H9 (cell line): ENCODE data around the gene FYN. TPM values are rescaled to one million over a fixed set of nuclear protein-coding genes. Genes with fewer than 3 reads are reported as not detected.

Source experiments
- DNase-seq: peaks from one replicate; pipeline ENCODE4 v3.0.0-alpha.2; 2017
- H2AFZ ChIP-seq: one replicate; pipeline ENCODE4 v1.6.1; 2013; ENCODE audit warnings: mild to moderate bottlenecking, low read length, control low read depth, moderate library complexity
- H2AK5ac ChIP-seq: 2 replicates; pipeline ENCODE4 v1.6.1; 2013; ENCODE audit warnings: low read length, control low read depth, mixed read lengths; ENCODE audit not compliant: insufficient read length
- H2BK120ac ChIP-seq: one replicate; pipeline ENCODE4 v1.6.1; 2013; ENCODE audit warnings: low read depth, mild to moderate bottlenecking, low read length, control low read depth, inconsistent platforms; ENCODE audit not compliant: poor library complexity, severe bottlenecking
- H2BK12ac ChIP-seq: 2 replicates; pipeline ENCODE4 v1.6.1; 2013; ENCODE audit warnings: low read length, control low read depth, mixed read lengths, low read depth; ENCODE audit not compliant: insufficient read length
- H2BK15ac ChIP-seq: 2 replicates; pipeline ENCODE4 v1.6.1; 2013; ENCODE audit warnings: low read depth, low read length, control low read depth
- H2BK20ac ChIP-seq: one replicate; pipeline ENCODE4 v1.6.1; 2013; ENCODE audit warnings: low read depth, mild to moderate bottlenecking, low read length, control low read depth, inconsistent platforms; ENCODE audit not compliant: poor library complexity, severe bottlenecking
- H2BK5ac ChIP-seq: 2 replicates; pipeline ENCODE4 v1.6.1; 2013; ENCODE audit warnings: low read length, control low read depth, mixed read lengths; ENCODE audit not compliant: insufficient read length
- H3K14ac ChIP-seq: 2 replicates; pipeline ENCODE4 v1.6.1; 2013; ENCODE audit warnings: low read length, control low read depth; ENCODE audit not compliant: insufficient read depth
- H3K18ac ChIP-seq: 2 replicates; pipeline ENCODE4 v1.6.1; 2013; ENCODE audit warnings: low read depth, mild to moderate bottlenecking, mixed read lengths, low read length, control low read depth; ENCODE audit not compliant: insufficient read length
- H3K23ac ChIP-seq: 2 replicates; pipeline ENCODE4 v1.6.1; 2013; ENCODE audit warnings: low read length, control low read depth, mixed read lengths, low read depth; ENCODE audit not compliant: insufficient read length
- H3K23me2 ChIP-seq: 2 replicates; pipeline ENCODE4 v1.6.1; 2013; ENCODE audit warnings: low read depth, mild to moderate bottlenecking, mixed read lengths, low read length, control low read depth; ENCODE audit not compliant: insufficient read length, poor library complexity, severe bottlenecking
- H3K27ac ChIP-seq: 2 replicates; pipeline ENCODE4 v1.5.1; 2013; ENCODE audit warnings: low read length, control low read depth, mixed read lengths, low read depth; ENCODE audit not compliant: insufficient read length
- H3K27me3 ChIP-seq: 2 replicates; pipeline ENCODE4 v1.6.1; 2013; ENCODE audit warnings: low read length, control low read depth, inconsistent platforms; ENCODE audit not compliant: insufficient read depth
- H3K4ac ChIP-seq: 2 replicates; pipeline ENCODE4 v1.6.1; 2013; ENCODE audit warnings: low read depth, mild to moderate bottlenecking, control low read depth, inconsistent platforms, low read length, moderate library complexity
- H3K4me1 ChIP-seq: 2 replicates; pipeline ENCODE4 v1.6.1; 2013; ENCODE audit warnings: low read length, control low read depth, inconsistent platforms; ENCODE audit not compliant: insufficient read depth
- H3K4me2 ChIP-seq: 2 replicates; pipeline ENCODE4 v1.6.1; 2013; ENCODE audit warnings: low read length, control low read depth, mixed read lengths; ENCODE audit not compliant: insufficient read length, insufficient read depth
- H3K56ac ChIP-seq: 2 replicates; pipeline ENCODE4 v1.6.1; 2013; ENCODE audit warnings: low read depth, mild to moderate bottlenecking, mixed read lengths, low read length, control low read depth; ENCODE audit not compliant: insufficient read length
- H3K79me1 ChIP-seq: 2 replicates; pipeline ENCODE4 v1.6.1; 2013; ENCODE audit warnings: low read depth, mild to moderate bottlenecking, moderate library complexity, low read length, control low read depth, inconsistent platforms; ENCODE audit not compliant: insufficient read depth, poor library complexity, severe bottlenecking
- H3K79me2 ChIP-seq: 2 replicates; pipeline ENCODE4 v1.6.1; 2013; ENCODE audit warnings: low read length, control low read depth, inconsistent platforms; ENCODE audit not compliant: insufficient read depth
- H3K9ac ChIP-seq: 2 replicates; pipeline ENCODE4 v1.6.1; 2013; ENCODE audit warnings: low read length, control low read depth, mixed read lengths; ENCODE audit not compliant: insufficient read length; ENCODE audit errors: extremely low read depth
- H3K9me3 ChIP-seq: one replicate; pipeline ENCODE4 v1.6.1; 2013; ENCODE audit warnings: low read depth, low read length, inconsistent platforms; ENCODE audit not compliant: control insufficient read depth
- H3T11ph ChIP-seq: one replicate; pipeline ENCODE4 v1.6.1; 2013; ENCODE audit warnings: mild to moderate bottlenecking, low read length, control low read depth, inconsistent platforms
- H4K20me1 ChIP-seq: one replicate; pipeline ENCODE4 v1.6.1; 2013; ENCODE audit not compliant: control insufficient read depth, insufficient read length, insufficient read depth
- H4K5ac ChIP-seq: 2 replicates; pipeline ENCODE4 v1.6.1; 2013; ENCODE audit warnings: low read depth, mild to moderate bottlenecking, mixed read lengths, low read length, control low read depth; ENCODE audit not compliant: insufficient read length
- H4K8ac ChIP-seq: replicated peaks from 2 replicates; pipeline ENCODE4 v1.6.1; 2013; ENCODE audit warnings: low read length, control low read depth, mixed read lengths, low read depth; ENCODE audit not compliant: insufficient read length
- H4K91ac ChIP-seq: 2 replicates; pipeline ENCODE4 v1.6.1; 2013; ENCODE audit warnings: low read depth, mild to moderate bottlenecking, moderate library complexity, mixed read lengths, low read length, control low read depth; ENCODE audit not compliant: insufficient read length
- H3K27ac Mint-ChIP-seq, 3 experiments: 2 replicates in 2 of 3; 3 replicates in 1 of 3; pipeline ENCODE4 v1.8.0; 2020 to 2021; ENCODE audit warnings: mixed read lengths in 3 of 3, mild to moderate bottlenecking in 1 of 3, moderate library complexity in 1 of 3
- H3K27me3 Mint-ChIP-seq: 2 replicates; pipeline ENCODE4 v1.8.0; 2021; ENCODE audit warnings: low read depth, mild to moderate bottlenecking, moderate library complexity, mixed read lengths
- H3K36me3 Mint-ChIP-seq, 3 experiments: 2 replicates in 2 of 3; 3 replicates in 1 of 3; pipeline ENCODE4 v1.8.0; 2020 to 2021; ENCODE audit warnings: low read depth in 3 of 3, mixed read lengths in 3 of 3; ENCODE audit not compliant: insufficient read depth in 1 of 3
- H3K4me1 Mint-ChIP-seq, 2 experiments: 2 replicates each; pipeline ENCODE4 v1.8.0; 2020; ENCODE audit warnings: mixed read lengths in 2 of 2
- H3K4me3 Mint-ChIP-seq, 2 experiments: 2 replicates in 1 of 2; 3 replicates in 1 of 2; pipeline ENCODE4 v1.8.0; 2020 to 2021; ENCODE audit warnings: mild to moderate bottlenecking in 2 of 2, mixed read lengths in 2 of 2, moderate library complexity in 1 of 2
- H3K9me3 Mint-ChIP-seq, 2 experiments: 2 replicates in 1 of 2; 3 replicates in 1 of 2; pipeline ENCODE4 v1.8.0; 2020; ENCODE audit warnings: mild to moderate bottlenecking in 2 of 2, mixed read lengths in 2 of 2, moderate library complexity in 1 of 2
- WGBS: extraction: QIAGEN DNeasy Blood & Tissue Kit; methylation state at CpG from one replicate; pipeline ENCODE4 v1.1.7; 2013; ENCODE audit warnings: missing lambda C conversion rate, low lambda C conversion rate, mixed read lengths; ENCODE audit not compliant: insufficient read length; ENCODE audit errors: extremely low coverage; 5-methylcytosine and 5-hydroxymethylcytosine counted together
- total RNA-seq: library from RNA; stranded (reverse); gene quantifications from 2 replicates; pipeline ENCODE4 v1.2.1, GENCODE V29; 2021
- TF ChIP-seq, protein P1 (sequence below): fragments of 200-600 bp; sonication (generic); conservative IDR thresholded peaks from 3 replicates; pipeline ENCODE4 v1.8.0; 2021; ENCODE audit warnings: antibody characterized with exemption, mild to moderate bottlenecking

Gene FYN
- total RNA-seq, 1 experiment from 2014 or later: 64.8 TPM

DNA sequence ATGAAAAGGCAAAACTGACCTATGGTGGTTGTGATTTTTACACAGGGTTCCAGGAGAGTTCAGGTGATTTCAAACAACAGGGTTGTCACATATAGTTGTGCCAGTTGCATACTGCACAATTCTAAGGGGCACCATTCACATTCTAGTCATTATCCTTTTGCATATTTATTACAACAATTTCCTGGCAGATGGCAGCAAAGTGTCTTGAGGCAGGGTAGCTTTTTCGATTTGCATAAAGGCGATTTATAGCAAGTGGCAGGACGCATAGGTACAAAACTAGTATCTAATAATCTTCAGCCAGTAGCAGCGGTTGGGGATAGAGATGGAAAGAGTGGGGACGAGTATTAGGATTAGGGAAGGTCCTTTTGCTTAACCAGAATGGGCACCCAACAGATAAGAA, 221.1 kb downstream of the FYN start:
- Histone ChIP-seq H3K27ac (no peak overlapping the region), H4K91ac (no peak overlapping the region), H3K23ac (no peak overlapping the region), H3K4me1 (no peaks in the 10 kb centered on the region; the same call in 1 of the 2 replicates), H4K5ac (no peak overlapping the region), H2BK120ac (no peak overlapping the region), H2AK5ac (no peak overlapping the region), H3K4ac (no peak overlapping the region), H3K9ac (no peak overlapping the region), H3K27me3 (no peaks in the 10 kb centered on the region), H3K9me3 (no peaks in the 10 kb centered on the region), H2AFZ (no peak overlapping the region), H2BK15ac (no peak overlapping the region), H4K8ac (no peak overlapping the region), H3K79me1 (no peaks in the 10 kb centered on the region), H3K4me2 (no peak overlapping the region), H3K14ac (no peak overlapping the region), H3K18ac (no peak overlapping the region), H3K79me2 (no peaks in the 10 kb centered on the region), H3K23me2 (no peaks in the 10 kb centered on the region), H2BK5ac (no peak overlapping the region), H2BK12ac (no peak overlapping the region), H4K20me1 (no peaks in the 10 kb centered on the region), H3T11ph (no peak overlapping the region), H3K56ac (no peak overlapping the region), H2BK20ac (no peak overlapping the region)
- H3K4me1 Mint-ChIP-seq: peaks cover 10 to 15% of the 10 kb centered on the region in 2 experiments
- no peak overlapping the region for H3K27ac Mint-ChIP-seq
- peaks cover 3 to 4% of the 10 kb centered on the region in 2 experiments; a peak in 4 of 5 replicates for H3K9me3 Mint-ChIP-seq
- H3K36me3 Mint-ChIP-seq: peaks cover 0 to 5% (median 2%) of the 10 kb centered on the region in 3 experiments; a peak in 4 of 7 replicates
- no CpG with 5 or more reads among the region's 5 CpGs for WGBS
- TF ChIP-seq, protein P1, sequence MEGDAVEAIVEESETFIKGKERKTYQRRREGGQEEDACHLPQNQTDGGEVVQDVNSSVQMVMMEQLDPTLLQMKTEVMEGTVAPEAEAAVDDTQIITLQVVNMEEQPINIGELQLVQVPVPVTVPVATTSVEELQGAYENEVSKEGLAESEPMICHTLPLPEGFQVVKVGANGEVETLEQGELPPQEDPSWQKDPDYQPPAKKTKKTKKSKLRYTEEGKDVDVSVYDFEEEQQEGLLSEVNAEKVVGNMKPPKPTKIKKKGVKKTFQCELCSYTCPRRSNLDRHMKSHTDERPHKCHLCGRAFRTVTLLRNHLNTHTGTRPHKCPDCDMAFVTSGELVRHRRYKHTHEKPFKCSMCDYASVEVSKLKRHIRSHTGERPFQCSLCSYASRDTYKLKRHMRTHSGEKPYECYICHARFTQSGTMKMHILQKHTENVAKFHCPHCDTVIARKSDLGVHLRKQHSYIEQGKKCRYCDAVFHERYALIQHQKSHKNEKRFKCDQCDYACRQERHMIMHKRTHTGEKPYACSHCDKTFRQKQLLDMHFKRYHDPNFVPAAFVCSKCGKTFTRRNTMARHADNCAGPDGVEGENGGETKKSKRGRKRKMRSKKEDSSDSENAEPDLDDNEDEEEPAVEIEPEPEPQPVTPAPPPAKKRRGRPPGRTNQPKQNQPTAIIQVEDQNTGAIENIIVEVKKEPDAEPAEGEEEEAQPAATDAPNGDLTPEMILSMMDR: no peak
- H3K4me3 Mint-ChIP-seq: no peak overlapping the region
- no peaks in the 10 kb centered on the region; the same call in none of the 2 replicates for H3K27me3 Mint-ChIP-seq
- no peak for DNase-seq
